NCI-H1694 (cell line): ENCODE results near the gene MECR.
A peak's percentile ranks its signal among the peaks of the same experiment; 100 is the strongest.
"Not testable (repeated sequence)": the region's sequence is repeated elsewhere in the genome, so short reads cannot be mapped to it uniquely, and the experiment has no call there.

Source experiments
- DNase-seq: peaks from one replicate; lab custom pipeline; 2025; lab: John Stamatoyannopoulos, UW

Gene MECR

GRCh38 chr1:29235955-29236711 is 5.4 kb upstream of the MECR start, which contains the start of gene PTPRU:
PTPRU (plus strand) TSS chr1:29236522; CDS start chr1:29236645, 123 bp downstream.
- peak; percentile 13 for DNase-seq

DNA sequence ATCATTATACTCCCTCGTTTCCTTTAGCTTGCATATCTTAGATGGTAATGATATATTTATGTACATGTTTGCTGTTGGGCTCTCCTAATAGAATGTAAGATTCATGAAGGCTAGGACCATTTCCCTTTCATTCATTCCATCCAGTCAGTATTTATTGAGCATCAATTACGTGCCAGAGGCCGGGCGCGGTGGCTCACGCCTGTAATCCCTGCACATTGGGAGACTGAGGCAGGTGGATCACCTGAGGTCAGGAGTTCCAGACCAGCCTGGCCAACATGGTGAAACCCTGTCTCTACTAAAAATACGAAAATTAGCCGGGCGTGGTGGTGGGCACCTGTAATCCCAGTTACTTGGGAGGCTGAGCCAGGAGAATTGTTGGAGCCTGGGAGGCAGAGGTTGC is 4.1 kb upstream of the MECR start:
- DNase-seq, result not testable (repeated sequence)

- DNase-seq, result no peak
Measured at GRCh38 chr1:29234471-29234870, 3.7 kb upstream of the MECR start.

DNA sequence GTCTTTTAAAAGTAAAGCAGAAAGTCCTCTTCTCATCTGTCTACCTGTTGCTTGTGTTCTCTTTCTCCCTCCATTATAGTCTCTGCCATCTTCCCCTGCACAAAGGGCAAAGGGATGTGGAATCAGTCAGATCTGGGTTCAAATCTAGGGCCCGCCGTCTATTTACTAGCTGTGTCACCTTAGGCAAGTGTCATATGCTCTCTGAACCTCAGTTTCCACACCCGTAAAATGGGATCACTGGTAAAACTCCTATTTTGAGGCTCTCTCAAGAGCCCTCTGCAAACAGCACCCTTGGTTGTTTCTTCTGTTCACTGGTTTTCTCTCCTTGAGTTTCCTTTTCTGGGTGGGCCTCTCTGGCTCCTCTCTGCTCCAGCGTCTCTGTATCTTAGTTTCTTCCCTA is 3.0 kb upstream of the MECR start:
- no peak for DNase-seq

DNA sequence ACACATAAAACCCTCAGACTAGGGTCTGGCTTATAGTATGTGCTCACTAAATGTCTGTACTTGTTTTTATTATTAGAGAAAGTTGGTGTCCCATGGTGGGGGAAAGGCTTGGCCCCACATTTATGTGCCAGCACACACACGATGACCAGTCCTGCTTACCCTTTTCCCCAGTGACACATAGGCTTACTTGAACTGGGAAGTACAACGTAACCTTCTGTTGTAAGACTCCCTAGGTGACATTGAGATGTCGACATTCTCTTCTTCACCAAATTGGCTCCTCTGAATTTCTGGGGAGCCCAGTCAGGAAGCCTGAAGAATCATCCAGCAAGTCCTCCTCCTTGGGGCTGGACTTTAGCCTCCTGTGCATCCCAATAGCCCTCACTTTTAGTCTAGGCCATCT is 1.7 kb upstream of the MECR start:
- no peak for DNase-seq

DNA sequence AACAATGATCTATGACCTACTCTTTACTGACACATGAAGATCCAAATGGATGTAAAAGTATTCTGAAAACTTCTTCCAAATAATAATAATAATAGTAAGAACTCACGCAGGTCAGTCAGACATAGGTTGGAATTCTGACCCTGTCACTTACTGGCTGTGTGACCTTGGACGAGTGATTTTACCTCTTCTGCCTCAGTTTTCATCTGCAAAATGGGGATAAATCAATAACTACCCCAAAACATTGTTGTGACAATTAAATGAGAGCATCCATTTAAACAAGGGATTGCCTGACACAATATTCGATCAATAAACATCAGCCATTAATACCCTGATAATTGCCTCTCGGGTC is 556 bp downstream of the MECR start:
- no peak for DNase-seq

GRCh38 chr1:29227511-29227910 is 3.2 kb downstream of the MECR start:
- DNase-seq, result no peak

- DNase-seq, result no peak
Measured at GRCh38 chr1:29225361-29225760, 5.4 kb downstream of the MECR start.

DNA sequence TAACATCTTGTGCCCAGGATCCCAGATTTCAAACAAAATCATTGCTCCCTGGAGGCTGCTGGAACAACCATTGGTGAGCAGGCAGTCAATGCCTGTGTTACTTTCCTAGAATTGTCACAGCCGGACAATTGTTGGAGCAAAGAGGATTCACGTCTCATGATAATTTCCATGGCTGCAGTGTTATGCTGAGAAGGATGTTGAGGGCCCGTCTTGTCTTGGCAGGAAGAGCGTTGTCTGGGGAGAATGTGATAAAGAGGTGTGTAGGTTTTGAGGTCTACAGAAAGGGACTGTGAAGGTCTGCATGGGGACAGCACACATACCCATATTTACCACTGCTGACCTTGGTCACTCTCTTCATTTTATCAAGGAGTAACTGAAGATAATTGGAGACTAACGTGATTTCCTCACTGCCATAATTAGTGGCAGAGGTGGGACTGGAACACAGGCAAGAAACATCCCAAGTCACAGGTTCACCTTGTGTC is 6.3 kb downstream of the MECR start:
- no peak for DNase-seq

- DNase-seq, result no peak
Measured at GRCh38 chr1:29223521-29223920, 7.2 kb downstream of the MECR start.

DNA sequence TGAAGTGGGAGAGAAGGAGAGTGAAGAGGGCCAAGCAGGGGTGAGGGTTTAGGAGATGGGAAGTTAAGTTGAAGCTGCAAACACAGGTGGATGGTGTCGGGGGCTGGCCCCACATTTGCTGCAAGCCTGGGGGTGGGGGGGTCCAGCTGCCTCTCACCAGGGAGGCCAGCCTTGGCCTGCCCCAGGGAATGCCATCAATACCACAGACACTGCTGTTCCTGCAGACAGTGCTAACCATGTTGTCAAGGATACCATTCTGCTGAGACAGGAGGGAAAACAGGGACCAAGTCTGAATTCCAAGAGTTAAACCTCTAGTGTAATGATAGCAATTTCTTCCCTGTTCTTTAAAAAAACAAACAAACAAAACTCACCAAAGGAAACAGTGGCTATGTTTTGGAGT is 8.0 kb downstream of the MECR start:
- DNase-seq, result no peak

- DNase-seq, result not testable (repeated sequence)
Measured at GRCh38 chr1:29222260-29222659, 8.5 kb downstream of the MECR start.

GRCh38 chr1:29221296-29221695 is 9.4 kb downstream of the MECR start:
- DNase-seq, result no peak

DNA sequence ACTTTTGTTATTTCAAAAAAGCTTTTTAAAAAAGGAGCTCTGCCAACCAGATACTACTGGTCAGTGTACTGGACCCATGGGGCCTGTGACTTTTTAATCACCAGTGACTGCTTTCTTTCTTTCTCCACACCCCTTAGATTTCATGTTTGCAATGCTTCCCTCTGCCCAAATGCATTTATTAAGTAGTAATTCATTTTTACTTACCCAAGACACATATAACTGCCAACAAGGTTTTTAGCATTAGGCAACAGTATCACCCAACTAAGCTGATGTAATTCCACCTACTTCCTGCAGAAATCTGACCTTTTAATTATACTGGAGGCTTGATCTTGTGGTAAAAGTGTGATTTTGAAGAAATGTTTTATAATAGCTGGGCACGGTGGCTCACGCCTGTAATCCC is 12.5 kb downstream of the MECR start:
- no peak for DNase-seq

DNA sequence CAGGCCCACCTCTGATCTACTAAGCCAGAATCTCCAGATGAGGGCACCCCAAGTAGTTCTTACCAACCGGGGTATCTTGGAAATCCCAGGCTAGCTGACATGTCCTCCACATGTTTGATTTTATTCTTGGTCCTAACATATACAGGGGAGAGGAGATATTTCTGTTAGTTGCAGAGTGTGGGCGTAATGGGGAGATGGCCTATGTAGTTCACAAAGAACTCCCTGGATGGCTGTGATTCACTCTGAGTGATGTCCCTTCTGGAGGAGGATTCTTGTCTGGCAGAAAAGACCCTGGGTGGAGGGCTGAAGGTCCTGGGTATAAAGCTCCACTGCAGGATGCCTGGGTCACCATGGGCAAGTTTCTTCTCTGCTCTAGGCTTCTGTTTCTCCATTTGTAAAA is 13.1 kb downstream of the MECR start:
- DNase-seq, result no peak

GRCh38 chr1:29213055-29213454 is 17.7 kb downstream of the MECR start:
- no peak for DNase-seq

GRCh38 chr1:29211086-29212030 is 19.4 kb downstream of the MECR start:
- DNase-seq, result peak; percentile 9

- no peak for DNase-seq
Measured at GRCh38 chr1:29210278-29211085, 20.3 kb downstream of the MECR start.

DNA sequence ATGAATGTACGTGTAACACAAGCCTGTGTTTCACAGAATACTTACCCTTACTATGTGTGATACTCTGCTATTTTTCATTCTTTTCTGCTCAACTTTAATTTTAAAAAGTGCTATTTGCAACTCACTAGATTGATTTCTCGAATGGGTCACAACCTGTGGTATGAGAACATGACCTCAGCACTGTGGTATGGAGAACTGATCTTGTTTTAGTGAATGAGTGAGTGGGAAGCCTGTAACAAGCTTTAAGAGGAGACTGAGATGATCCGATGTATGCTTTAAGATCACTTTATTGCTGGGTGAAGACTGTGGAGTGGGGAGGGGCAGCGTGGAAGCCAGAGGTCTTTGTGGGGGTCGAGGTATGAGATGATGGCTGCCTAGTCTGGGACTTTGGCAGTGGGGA is 21.6 kb downstream of the MECR start:
- no peak for DNase-seq

DNA sequence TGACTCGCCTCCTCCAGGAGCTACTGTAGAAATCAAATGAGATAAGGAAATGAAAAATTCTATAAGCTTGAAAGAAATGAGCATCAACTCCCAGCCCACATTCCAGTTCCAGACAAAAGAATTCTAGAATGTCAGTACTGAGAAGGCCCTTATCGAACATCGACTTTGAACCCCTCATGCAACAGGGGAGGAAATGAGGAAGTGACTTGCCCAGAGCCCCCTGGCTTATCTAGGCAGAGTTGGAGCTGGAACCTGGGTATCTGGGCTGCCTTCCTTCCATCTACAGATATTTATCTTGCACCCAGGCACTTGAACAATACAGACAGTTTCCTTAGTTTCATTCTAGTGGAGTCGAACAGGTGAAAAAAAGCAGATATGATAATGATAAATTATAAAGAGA is 22.3 kb downstream of the MECR start:
- no peak for DNase-seq

DNA sequence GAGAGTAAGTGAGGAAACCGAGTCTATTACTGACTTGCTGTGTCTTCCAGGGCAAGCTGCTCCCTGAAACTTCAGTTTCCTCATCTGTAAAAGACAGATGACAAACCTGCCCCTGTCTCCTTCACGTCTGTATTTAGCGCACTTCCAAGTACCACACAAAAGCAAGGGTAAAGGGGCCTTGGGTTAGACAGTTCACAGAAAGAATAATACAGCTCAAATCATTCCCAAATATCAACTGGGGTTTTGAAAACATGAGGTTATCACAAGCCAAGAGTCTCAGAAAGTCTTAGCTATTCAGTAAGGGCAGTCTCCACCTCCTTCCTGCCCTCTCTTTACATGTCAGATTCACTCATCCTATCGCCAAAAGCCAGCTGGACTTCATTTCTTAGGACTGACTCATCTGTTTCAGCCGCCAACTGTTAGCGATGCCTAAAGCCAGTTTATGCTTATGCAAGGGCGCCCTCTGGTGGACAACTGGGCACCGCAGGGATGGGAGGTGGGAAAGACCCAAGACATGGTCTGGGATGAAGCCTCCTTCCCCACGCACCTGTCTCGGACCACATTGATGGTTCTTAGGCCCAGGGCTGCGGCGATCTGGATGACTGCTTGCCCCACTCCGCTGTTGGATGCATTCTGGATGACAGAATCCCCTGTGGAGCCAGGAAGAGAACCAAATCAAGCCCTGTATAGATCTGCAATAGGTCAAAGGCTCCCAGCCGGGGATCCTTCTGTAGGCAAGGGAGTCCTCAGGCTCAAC is 28.0 kb downstream of the MECR start:
- DNase-seq, result peak; percentile 86
